ENCODE measurements around the gene GREB1.

GREB1 gene

GRCh38 chr2:11516984-11517648 lies 16.7 kb upstream of the GREB1 start:
- DNase-seq (ENCODE audit: insufficient read length, low spot score) (no peak), FAIRE-seq (no peak)
- TF ChIP-seq POLR2A (IDR thresholded peaks at IDR 0.05; ENCODE audit: low read depth, low read length): no peak

GRCh38 chr2:11517906-11518305 lies 15.9 kb upstream of the GREB1 start:
- no peak for DNase-seq (ENCODE audit: insufficient read length, low spot score)
- TF ChIP-seq POLR2A (IDR thresholded peaks at IDR 0.05; ENCODE audit: low read depth, low read length): no peak
- FAIRE-seq: no peak

GRCh38 chr2:11520092-11520693 lies 13.7 kb upstream of the GREB1 start:
- TF ChIP-seq POLR2A (IDR thresholded peaks at IDR 0.05; ENCODE audit: low read depth, low read length): no peak
- DNase-seq (ENCODE audit: insufficient read length, low spot score) (no peak), FAIRE-seq (no peak)

- no peak for TF ChIP-seq POLR2A (IDR thresholded peaks at IDR 0.05; ENCODE audit: low read depth, low read length)
- FAIRE-seq (no peak), DNase-seq (ENCODE audit: insufficient read length, low spot score) (no peak)
These were observed 12.1 kb upstream of the GREB1 start for GRCh38 chr2:11521775-11522174.

GRCh38 chr2:11524470-11524869 lies 9.4 kb upstream of the GREB1 start:
- FAIRE-seq (no peak), DNase-seq (ENCODE audit: insufficient read length, low spot score) (no peak)
- no peak for TF ChIP-seq POLR2A (IDR thresholded peaks at IDR 0.05; ENCODE audit: low read depth, low read length)

- TF ChIP-seq POLR2A (IDR thresholded peaks at IDR 0.05; ENCODE audit: low read depth, low read length): no peak
- DNase-seq (ENCODE audit: insufficient read length, low spot score): no peak
- no peak for FAIRE-seq
These were observed 8.1 kb upstream of the GREB1 start for GRCh38 chr2:11525762-11526161.

- no peak for FAIRE-seq
- no peak for TF ChIP-seq POLR2A (IDR thresholded peaks at IDR 0.05; ENCODE audit: low read depth, low read length)
These were observed 6.8 kb upstream of the GREB1 start for GRCh38 chr2:11527001-11527400.

GRCh38 chr2:11528228-11528627 lies 5.6 kb upstream of the GREB1 start:
- TF ChIP-seq POLR2A (IDR thresholded peaks at IDR 0.05; ENCODE audit: low read depth, low read length): no peak
- FAIRE-seq: no peak
- no peak for DNase-seq (ENCODE audit: insufficient read length, low spot score)

More at GRCh38 chr2:11527001-11527400, 6.8 kb upstream of the GREB1 start:
- no peak for DNase-seq (ENCODE audit: insufficient read length, low spot score)

GRCh38 chr2:11530864-11531465 lies 2.9 kb upstream of the GREB1 start:
- DNase-seq (ENCODE audit: insufficient read length, low spot score): no peak
- FAIRE-seq: no peak
- TF ChIP-seq POLR2A (IDR thresholded peaks at IDR 0.05; ENCODE audit: low read depth, low read length): no peak

- peak; percentile 60 for FAIRE-seq
These were observed 1.3 kb upstream of the GREB1 start for GRCh38 chr2:11532416-11533055.

GRCh38 chr2:11534071-11534745 lies 363 bp downstream of the GREB1 start:
- TF ChIP-seq POLR2A (IDR thresholded peaks at IDR 0.05; ENCODE audit: low read depth, low read length): no peak
- DNase-seq (ENCODE audit: insufficient read length, low spot score) (no peak), FAIRE-seq (no peak)

More at GRCh38 chr2:11532416-11533055, 1.3 kb upstream of the GREB1 start:
- DNase-seq (ENCODE audit: insufficient read length, low spot score): no peak
- TF ChIP-seq POLR2A (IDR thresholded peaks at IDR 0.05; ENCODE audit: low read depth, low read length): no peak

GRCh38 chr2:11534746-11535484 lies 1.1 kb downstream of the GREB1 start:
- DNase-seq (ENCODE audit: insufficient read length, low spot score) (no peak), FAIRE-seq (no peak)
- TF ChIP-seq POLR2A (IDR thresholded peaks at IDR 0.05; ENCODE audit: low read depth, low read length): no peak

- no peak for DNase-seq (ENCODE audit: insufficient read length, low spot score)
These were observed 2.1 kb downstream of the GREB1 start for GRCh38 chr2:11535899-11536344.

More at GRCh38 chr2:11535899-11536344, 2.1 kb downstream of the GREB1 start:
- no peak for FAIRE-seq
- no peak for TF ChIP-seq POLR2A (IDR thresholded peaks at IDR 0.05; ENCODE audit: low read depth, low read length)
